Loucy (cell line): ENCODE results near the gene BACE2.

Experiments
- H2AFZ ChIP-seq: fragments of 200-600 bp; sonication (generic); 2 replicates; pipeline ENCODE4 v1.6.0; 2016; ENCODE audit warnings: antibody characterized with exemption, mild to moderate bottlenecking, low read length, moderate library complexity
- H3F3A ChIP-seq: fragments of 200-600 bp; 2 replicates; pipeline ENCODE4 v1.6.0; 2016; ENCODE audit warnings: antibody characterized with exemption, low read depth, mild to moderate bottlenecking
- H3K27me3 ChIP-seq: fragments of 200-600 bp; sonication (generic); 2 replicates; pipeline ENCODE4 v1.6.1; 2014; ENCODE audit warnings: low read length, mild to moderate bottlenecking; ENCODE audit not compliant: insufficient read depth, poor library complexity, severe bottlenecking
- H3K36me3 ChIP-seq: fragments of 200-600 bp; sonication (generic); 2 replicates; pipeline ENCODE4 v1.6.1; 2016; ENCODE audit warnings: low read length; ENCODE audit not compliant: insufficient read depth
- H3K4me1 ChIP-seq: fragments of 200-600 bp; sonication (generic); 2 replicates; pipeline ENCODE4 v1.5.1; 2014; ENCODE audit warnings: low read length, mild to moderate bottlenecking; ENCODE audit not compliant: insufficient read depth, poor library complexity, severe bottlenecking
- H3K4me2 ChIP-seq: fragments of 200-600 bp; sonication (generic); 2 replicates; pipeline ENCODE4 v1.6.0; 2014; ENCODE audit warnings: antibody characterized with exemption, low read length, low read depth, mild to moderate bottlenecking; ENCODE audit not compliant: poor library complexity, severe bottlenecking
- H3K4me3 ChIP-seq: fragments of 200-600 bp; sonication (generic); 2 replicates; pipeline ENCODE4 v1.5.1; 2014; ENCODE audit warnings: low read length, mild to moderate bottlenecking, mixed read lengths; ENCODE audit not compliant: poor library complexity, severe bottlenecking
- H3K79me2 ChIP-seq: fragments of 200-600 bp; sonication (generic); 2 replicates; pipeline ENCODE4 v1.6.1; 2014; ENCODE audit warnings: low read length; ENCODE audit not compliant: insufficient read depth
- H3K9ac ChIP-seq: fragments of 200-600 bp; sonication (generic); 2 replicates; pipeline ENCODE4 v1.6.0; 2014; ENCODE audit warnings: mild to moderate bottlenecking, low read depth, low read length, moderate library complexity; ENCODE audit not compliant: poor library complexity, severe bottlenecking
- H3K9me2 ChIP-seq: fragments of 200-600 bp; sonication (generic); replicated peaks from 2 replicates; pipeline ENCODE4 v1.6.1; 2016; ENCODE audit warnings: low read depth, low read length, mixed read lengths
- H3K9me3 ChIP-seq: fragments of 200-600 bp; sonication (generic); 2 replicates; pipeline ENCODE4 v1.6.1; 2014; ENCODE audit warnings: mild to moderate bottlenecking, antibody characterized with exemption, low read length, low read depth; ENCODE audit not compliant: insufficient read depth
- H4K20me1 ChIP-seq: fragments of 200-600 bp; sonication (generic); 2 replicates; pipeline ENCODE4 v1.6.0; 2014; ENCODE audit warnings: antibody characterized with exemption, low read length, mild to moderate bottlenecking; ENCODE audit not compliant: insufficient read depth, poor library complexity, severe bottlenecking
- EZH2phosphoT487 ChIP-seq: fragments of 200-600 bp; IDR thresholded peaks from 2 replicates; pipeline ENCODE4 v1.6.1; 2018; ENCODE audit warnings: antibody characterized with exemption, mild to moderate bottlenecking, moderate library complexity, borderline replicate concordance
- TF ChIP-seq, protein P1 (sequence below): fragments of 200-600 bp; sonication (generic); conservative IDR thresholded peaks from 2 replicates; pipeline ENCODE4 v1.5.1; 2014; ENCODE audit warnings: mild to moderate bottlenecking, antibody characterized with exemption, low read length

The BACE2 gene

DNA sequence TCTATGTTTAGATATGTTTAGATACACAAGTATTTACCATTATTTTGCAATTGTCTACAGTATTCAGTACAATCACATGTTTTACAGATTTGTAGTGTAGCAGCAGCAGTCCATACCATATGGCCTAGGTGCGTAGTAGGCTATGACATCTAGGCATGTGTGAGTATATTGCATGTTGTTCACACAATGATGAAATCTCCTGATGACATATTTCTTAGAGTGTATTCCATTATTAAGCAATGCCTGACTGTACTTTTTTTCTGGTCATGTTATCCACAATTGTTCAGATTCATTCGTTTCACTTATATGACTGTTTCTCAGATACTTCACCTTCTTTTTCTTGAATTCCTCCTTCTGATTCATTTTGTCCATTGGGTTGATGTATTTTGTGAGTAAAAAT is 9.9 kb upstream of the BACE2 start:
- no peaks in the 10 kb centered on the region for H3K4me1 ChIP-seq
- H3K9ac ChIP-seq, result no peak overlapping the region

DNA sequence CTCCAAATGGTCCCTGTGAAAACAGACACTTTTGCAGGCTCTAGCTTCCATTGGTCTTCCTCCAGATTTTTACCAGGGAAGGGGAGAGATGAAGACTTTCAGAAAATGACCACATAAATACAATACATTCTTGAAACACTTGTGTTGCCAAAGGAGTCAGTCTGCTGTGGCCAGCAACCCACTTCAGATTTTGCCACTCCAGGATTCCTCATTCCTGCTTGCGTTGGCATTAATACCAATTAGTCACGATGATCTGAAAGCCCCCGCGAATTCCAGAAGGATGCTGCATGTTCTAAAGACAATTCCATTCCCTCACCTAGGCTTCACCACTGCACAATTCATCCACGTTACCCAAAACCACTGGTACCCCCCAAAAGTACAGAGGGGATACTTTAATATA is 7.9 kb upstream of the BACE2 start:
- Histone ChIP-seq H3K9me3 (no peaks in the 10 kb centered on the region), H4K20me1 (no peaks in the 10 kb centered on the region), H3K9me2 (no peaks in the 10 kb centered on the region), H3K4me2 (no peak overlapping the region), H3K36me3 (no peaks in the 10 kb centered on the region), H3K4me3 (no peak overlapping the region), H3K27me3 (no peaks in the 10 kb centered on the region), H3K9ac (no peak overlapping the region), H3K4me1 (no peaks in the 10 kb centered on the region), H3F3A (no peaks in the 10 kb centered on the region), H2AFZ (no peak overlapping the region), H3K79me2 (no peaks in the 10 kb centered on the region)
- TF ChIP-seq, protein P1, sequence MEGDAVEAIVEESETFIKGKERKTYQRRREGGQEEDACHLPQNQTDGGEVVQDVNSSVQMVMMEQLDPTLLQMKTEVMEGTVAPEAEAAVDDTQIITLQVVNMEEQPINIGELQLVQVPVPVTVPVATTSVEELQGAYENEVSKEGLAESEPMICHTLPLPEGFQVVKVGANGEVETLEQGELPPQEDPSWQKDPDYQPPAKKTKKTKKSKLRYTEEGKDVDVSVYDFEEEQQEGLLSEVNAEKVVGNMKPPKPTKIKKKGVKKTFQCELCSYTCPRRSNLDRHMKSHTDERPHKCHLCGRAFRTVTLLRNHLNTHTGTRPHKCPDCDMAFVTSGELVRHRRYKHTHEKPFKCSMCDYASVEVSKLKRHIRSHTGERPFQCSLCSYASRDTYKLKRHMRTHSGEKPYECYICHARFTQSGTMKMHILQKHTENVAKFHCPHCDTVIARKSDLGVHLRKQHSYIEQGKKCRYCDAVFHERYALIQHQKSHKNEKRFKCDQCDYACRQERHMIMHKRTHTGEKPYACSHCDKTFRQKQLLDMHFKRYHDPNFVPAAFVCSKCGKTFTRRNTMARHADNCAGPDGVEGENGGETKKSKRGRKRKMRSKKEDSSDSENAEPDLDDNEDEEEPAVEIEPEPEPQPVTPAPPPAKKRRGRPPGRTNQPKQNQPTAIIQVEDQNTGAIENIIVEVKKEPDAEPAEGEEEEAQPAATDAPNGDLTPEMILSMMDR, result no peak
- TF ChIP-seq EZH2phosphoT487, result no peak

More for the DNA sequence above, 9.9 kb upstream of the BACE2 start:
- Histone ChIP-seq H3K9me3 (no peaks in the 10 kb centered on the region), H3F3A (no peaks in the 10 kb centered on the region), H3K27me3 (no peaks in the 10 kb centered on the region), H4K20me1 (no peaks in the 10 kb centered on the region), H3K9me2 (no peaks in the 10 kb centered on the region), H3K4me2 (no peak overlapping the region), H2AFZ (no peak overlapping the region), H3K36me3 (no peaks in the 10 kb centered on the region), H3K4me3 (no peak overlapping the region), H3K79me2 (no peaks in the 10 kb centered on the region)
- TF ChIP-seq EZH2phosphoT487, result no peak
- TF ChIP-seq, protein P1, result no peak

DNA sequence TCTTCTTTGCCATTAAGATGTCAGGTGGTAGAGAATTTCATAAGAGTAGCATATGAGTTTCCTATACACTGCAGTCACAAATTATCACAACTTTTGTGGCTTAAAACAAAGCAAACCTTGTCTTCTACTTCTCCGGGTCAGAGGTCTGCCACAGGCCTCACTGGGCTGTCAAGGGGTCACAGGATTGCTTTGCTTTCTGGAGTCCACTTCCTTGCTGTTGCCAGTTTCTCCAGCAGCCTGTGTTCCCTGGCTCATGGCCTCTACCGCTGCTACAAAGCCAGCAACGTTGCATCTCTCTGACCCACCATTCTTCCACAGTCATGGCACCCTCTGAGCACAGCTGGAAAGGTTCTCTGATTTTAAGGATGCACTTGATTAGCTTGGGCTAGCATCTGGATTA is 6.5 kb upstream of the BACE2 start:
- no peaks in the 10 kb centered on the region for H3K9me3 ChIP-seq
- H3K27me3 ChIP-seq, result no peaks in the 10 kb centered on the region
- TF ChIP-seq, protein P1, result no peak
- no peak for TF ChIP-seq EZH2phosphoT487
- no peaks in the 10 kb centered on the region for H3K9me2 ChIP-seq
- no peaks in the 10 kb centered on the region for H4K20me1 ChIP-seq
- no peaks in the 10 kb centered on the region for H3K36me3 ChIP-seq
- H3K4me1 ChIP-seq, result no peaks in the 10 kb centered on the region
- H2AFZ ChIP-seq, result no peak overlapping the region
- no peaks in the 10 kb centered on the region for H3K79me2 ChIP-seq
- no peak overlapping the region for H3K9ac ChIP-seq
- H3K4me2 ChIP-seq, result no peak overlapping the region
- H3F3A ChIP-seq, result 0 out of 2 replicates have a peak, but pooled peaks cover 3% of the 10 kb centered on the region
- H3K4me3 ChIP-seq, result no peak overlapping the region
